Osteocyte (in vitro differentiated cells): ENCODE data around the gene NHLH2. TPM values are rescaled to one million over a fixed set of nuclear protein-coding genes. Genes with fewer than 3 reads are reported as not detected.

ENCODE experiments used
- DNase-seq: peaks from one replicate; pipeline ENCODE4 v3.0.0; 2021; ENCODE audit warnings: mixed read lengths; ENCODE audit not compliant: unreplicated experiment; ENCODE audit errors: extremely low spot score
- H3K27ac Mint-ChIP-seq: one replicate; pipeline ENCODE4 v1.8.0; 2021; ENCODE audit warnings: mild to moderate bottlenecking, mixed read lengths; ENCODE audit not compliant: unreplicated experiment
- H3K27me3 Mint-ChIP-seq: one replicate; pipeline ENCODE4 v1.8.0; 2021; ENCODE audit warnings: mixed read lengths; ENCODE audit not compliant: unreplicated experiment
- H3K36me3 Mint-ChIP-seq: one replicate; pipeline ENCODE4 v1.8.0; 2021; ENCODE audit warnings: mixed read lengths; ENCODE audit not compliant: unreplicated experiment
- H3K4me1 Mint-ChIP-seq: one replicate; pipeline ENCODE4 v1.8.0; 2021; ENCODE audit warnings: mixed read lengths; ENCODE audit not compliant: unreplicated experiment
- H3K4me3 Mint-ChIP-seq: one replicate; pipeline ENCODE4 v1.8.0; 2021; ENCODE audit warnings: mild to moderate bottlenecking, moderate library complexity, mixed read lengths; ENCODE audit not compliant: unreplicated experiment
- H3K9me3 Mint-ChIP-seq: one replicate; pipeline ENCODE4 v1.8.0; 2021; ENCODE audit warnings: mixed read lengths; ENCODE audit not compliant: unreplicated experiment
- total RNA-seq: library from RNA; stranded (reverse); gene quantifications from 2 replicates; pipeline ENCODE4 v1.2.1, GENCODE V29; 2021
- TF ChIP-seq, protein P1 (sequence below): fragments of 200-600 bp; sonication (generic); IDR thresholded peaks from 2 replicates; pipeline ENCODE4 v1.5.0; 2021; ENCODE audit warnings: antibody characterized with exemption, mild to moderate bottlenecking, moderate library complexity

The NHLH2 gene
- total RNA-seq, 1 donor from 2014 or later: not detected

DNA sequence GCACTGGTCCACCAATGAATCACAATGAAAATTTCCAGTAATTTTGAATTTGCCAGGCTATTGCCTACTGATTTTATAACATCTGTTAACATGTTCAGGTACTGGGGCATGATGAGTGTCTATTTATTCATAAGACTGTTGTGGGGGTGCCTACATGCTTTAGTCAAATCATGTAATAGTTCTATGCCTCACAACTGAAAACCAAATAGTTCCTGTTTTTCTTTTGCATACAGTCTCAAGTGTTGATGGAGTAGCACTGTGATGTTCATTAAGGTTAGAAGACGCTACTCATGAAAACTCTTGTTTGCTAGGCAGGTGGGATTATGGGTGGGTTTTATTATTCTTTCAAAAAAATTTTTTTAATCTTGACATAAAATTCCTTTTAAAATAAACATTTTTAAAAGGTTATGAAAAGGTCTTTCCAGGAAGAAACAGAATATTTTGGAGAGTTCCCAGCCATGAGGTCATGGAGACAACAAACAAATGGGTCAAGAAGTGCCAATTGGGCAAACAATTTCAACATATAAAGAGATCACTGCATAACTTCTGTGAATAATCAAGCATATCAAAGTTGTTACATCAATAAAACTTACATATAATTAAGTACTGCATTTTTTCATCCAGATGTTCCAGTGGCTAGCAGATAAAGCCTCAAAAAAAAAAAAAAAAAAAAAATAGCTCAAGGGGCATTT lies 40.2 kb upstream of the NHLH2 start:
- Mint-ChIP-seq H3K4me3 (no peak overlapping the region), H3K36me3 (no peaks in the 10 kb centered on the region), H3K27ac (no peak overlapping the region), H3K9me3 (no peaks in the 10 kb centered on the region), H3K4me1 (no peaks in the 10 kb centered on the region), H3K27me3 (peaks cover 21% of the 10 kb centered on the region)
- no peak for DNase-seq
- TF ChIP-seq, protein P1, sequence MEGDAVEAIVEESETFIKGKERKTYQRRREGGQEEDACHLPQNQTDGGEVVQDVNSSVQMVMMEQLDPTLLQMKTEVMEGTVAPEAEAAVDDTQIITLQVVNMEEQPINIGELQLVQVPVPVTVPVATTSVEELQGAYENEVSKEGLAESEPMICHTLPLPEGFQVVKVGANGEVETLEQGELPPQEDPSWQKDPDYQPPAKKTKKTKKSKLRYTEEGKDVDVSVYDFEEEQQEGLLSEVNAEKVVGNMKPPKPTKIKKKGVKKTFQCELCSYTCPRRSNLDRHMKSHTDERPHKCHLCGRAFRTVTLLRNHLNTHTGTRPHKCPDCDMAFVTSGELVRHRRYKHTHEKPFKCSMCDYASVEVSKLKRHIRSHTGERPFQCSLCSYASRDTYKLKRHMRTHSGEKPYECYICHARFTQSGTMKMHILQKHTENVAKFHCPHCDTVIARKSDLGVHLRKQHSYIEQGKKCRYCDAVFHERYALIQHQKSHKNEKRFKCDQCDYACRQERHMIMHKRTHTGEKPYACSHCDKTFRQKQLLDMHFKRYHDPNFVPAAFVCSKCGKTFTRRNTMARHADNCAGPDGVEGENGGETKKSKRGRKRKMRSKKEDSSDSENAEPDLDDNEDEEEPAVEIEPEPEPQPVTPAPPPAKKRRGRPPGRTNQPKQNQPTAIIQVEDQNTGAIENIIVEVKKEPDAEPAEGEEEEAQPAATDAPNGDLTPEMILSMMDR: no peak

DNA sequence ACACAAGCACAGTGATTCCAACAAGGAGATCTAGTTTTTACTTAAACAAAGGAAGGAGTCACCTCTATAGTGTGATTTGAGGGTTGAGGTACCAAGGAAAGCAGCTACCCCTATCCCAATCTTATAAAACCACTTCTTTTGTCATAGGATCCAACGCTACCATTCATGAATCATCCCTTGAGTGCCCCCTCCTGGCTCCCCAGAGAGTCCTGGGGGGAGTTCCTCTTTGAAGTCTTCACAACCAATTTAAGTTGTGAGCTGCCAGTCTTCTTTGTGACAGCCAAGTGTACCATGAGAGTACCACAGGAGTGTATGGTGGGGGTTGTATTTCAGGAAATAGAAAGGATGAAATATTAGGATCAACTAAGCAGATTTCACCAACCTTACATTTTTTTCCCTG lies 39.1 kb upstream of the NHLH2 start:
- no peak overlapping the region for H3K27ac Mint-ChIP-seq
- no peaks in the 10 kb centered on the region for H3K9me3 Mint-ChIP-seq
- H3K27me3 Mint-ChIP-seq: peaks cover 22% of the 10 kb centered on the region
- H3K4me3 Mint-ChIP-seq: no peak overlapping the region
- H3K36me3 Mint-ChIP-seq: no peaks in the 10 kb centered on the region
- no peak for DNase-seq
- H3K4me1 Mint-ChIP-seq: no peaks in the 10 kb centered on the region
- TF ChIP-seq, protein P1: no peak

DNA sequence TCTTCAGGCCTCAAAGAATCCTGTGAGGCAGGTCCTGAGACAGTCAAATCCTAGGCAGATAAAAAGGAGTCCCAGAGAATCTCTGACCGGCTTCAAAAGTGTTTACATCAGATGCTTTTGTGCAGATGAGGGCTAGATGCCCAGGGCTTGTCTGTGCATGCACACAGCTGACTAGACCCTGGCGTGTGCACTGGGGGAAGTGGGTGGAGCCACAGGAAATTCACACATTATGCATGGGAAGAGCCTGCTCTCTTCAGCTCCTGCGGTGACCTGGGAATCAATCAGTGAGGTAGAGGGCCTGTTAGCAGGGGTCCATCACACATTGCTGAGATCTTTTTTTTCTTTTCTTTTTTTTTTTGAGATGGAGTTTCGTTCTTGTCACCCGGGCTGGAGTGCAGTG lies 36.6 kb upstream of the NHLH2 start:
- Mint-ChIP-seq H3K36me3 (no peaks in the 10 kb centered on the region), H3K4me3 (no peak overlapping the region), H3K27me3 (peaks cover 23% of the 10 kb centered on the region), H3K9me3 (no peaks in the 10 kb centered on the region), H3K4me1 (no peaks in the 10 kb centered on the region), H3K27ac (no peak overlapping the region)
- TF ChIP-seq, protein P1: no peak
- DNase-seq: no peak

- DNase-seq: no peak
- Mint-ChIP-seq H3K36me3 (no peaks in the 10 kb centered on the region), H3K4me3 (no peak overlapping the region), H3K27ac (no peak overlapping the region), H3K27me3 (peaks cover 27% of the 10 kb centered on the region), H3K4me1 (no peaks in the 10 kb centered on the region), H3K9me3 (no peaks in the 10 kb centered on the region)
- TF ChIP-seq, protein P1: no peak
Observed at GRCh38 chr1:115874904-115875303, 34.0 kb upstream of the NHLH2 start.

DNA sequence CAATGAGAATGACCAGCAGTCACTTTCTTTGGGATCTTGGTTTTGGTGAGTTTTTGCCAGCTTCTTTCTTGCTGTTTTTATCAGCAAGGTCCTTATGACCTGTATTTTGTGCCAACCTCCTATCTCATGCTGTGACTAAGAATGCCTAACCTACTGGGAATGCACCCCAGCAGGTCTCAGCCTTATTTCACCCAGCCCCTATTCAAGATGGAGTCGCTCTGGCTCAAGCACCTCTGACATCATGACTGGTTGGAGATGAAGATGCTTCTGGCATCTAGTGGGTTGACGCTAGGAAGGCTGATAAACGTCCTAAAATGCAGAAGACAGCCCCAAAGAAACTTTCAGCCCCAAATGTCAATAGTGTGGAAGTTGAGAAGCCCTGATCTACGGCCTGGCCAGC lies 33.6 kb upstream of the NHLH2 start:
- H3K4me1 Mint-ChIP-seq: no peaks in the 10 kb centered on the region
- H3K4me3 Mint-ChIP-seq: no peak overlapping the region
- no peaks in the 10 kb centered on the region for H3K9me3 Mint-ChIP-seq
- H3K36me3 Mint-ChIP-seq: no peaks in the 10 kb centered on the region
- DNase-seq: no peak
- H3K27me3 Mint-ChIP-seq: peaks cover 30% of the 10 kb centered on the region
- TF ChIP-seq, protein P1: no peak
- no peak overlapping the region for H3K27ac Mint-ChIP-seq
